ENCODE data around the gene PRH1. TPM values are rescaled to one million over a fixed set of nuclear protein-coding genes. Genes with fewer than 3 reads are reported as not detected.

PRH1 gene
- total RNA-seq, 1 experiment from 2014 or later: 5.9 TPM

- Histone ChIP-seq H2AFZ (ENCODE audit: low read depth, low read length, poor library complexity, severe bottlenecking) (no peak overlapping the region), H3K4me1 (ENCODE audit: control insufficient read depth in 1 of 2, insufficient read depth in 2 of 2, low read length in 2 of 2) (peaks cover 0 to 9% of the 10 kb centered on the region in 2 experiments; a peak in 1 of 4 replicates), H3K27me3 (ENCODE audit: insufficient read depth, low read length) (no peaks in the 10 kb centered on the region), H3K4me2 (ENCODE audit: low read length) (no peak overlapping the region), H3K27ac (ENCODE audit: low read depth, low read length) (no peak overlapping the region), H3K9me2 (ENCODE audit: insufficient read depth) (no peaks in the 10 kb centered on the region; the same call in 1 of the 2 replicates), H3K4me3 (replicated peaks in 1 of 2; ENCODE audit: low read depth in 1 of 2, low read length in 2 of 2) (no peak overlapping the region), H3K36me3 (ENCODE audit: control insufficient read depth in 1 of 2, insufficient read depth in 2 of 2, low read length in 2 of 2) (0 out of 4 replicates have a peak, but pooled peaks cover 0 to 3% of the 10 kb centered on the region in 2 experiments), H3K9ac (ENCODE audit: low read length) (no peak overlapping the region), H4K20me1 (ENCODE audit: insufficient read depth) (no peaks in the 10 kb centered on the region), H3K9me3 (ENCODE audit: control insufficient read depth in 1 of 2, insufficient read depth in 1 of 2, low read depth in 1 of 2, low read length in 2 of 2) (peaks cover 0 to 5% of the 10 kb centered on the region in 2 experiments; a peak in 1 of 4 replicates), H3K79me2 (ENCODE audit: insufficient read depth, low read length) (no peaks in the 10 kb centered on the region)
- TF ChIP-seq EZH2 (IDR thresholded peaks at IDR 0.05) (no peak), POLR2AphosphoS5 (IDR thresholded peaks at IDR 0.05; ENCODE audit: low read depth, low read length) (no peak), CEBPB (IDR thresholded peaks at IDR 0.05; ENCODE audit: low read depth) (no peak), ZBTB33 (IDR thresholded peaks at IDR 0.05; ENCODE audit: extremely low read depth, insufficient replicate concordance, low read length) (no peak), SRF (IDR thresholded peaks at IDR 0.05; ENCODE audit: low read depth) (no peak), YY1 (IDR thresholded peaks at IDR 0.05; ENCODE audit: extremely low read depth, insufficient replicate concordance, low read depth, low read length) (no peak), CBX3 (IDR thresholded peaks at IDR 0.05; ENCODE audit: low read depth) (no peak), SP1 (IDR thresholded peaks at IDR 0.05; ENCODE audit: low read depth) (no peak), EGR1 (IDR thresholded peaks at IDR 0.05; ENCODE audit: low read depth) (no peak), RAD21 (IDR thresholded peaks at IDR 0.05; ENCODE audit: low read depth) (no peak), ELF1 (IDR thresholded peaks at IDR 0.05; ENCODE audit: borderline replicate concordance, low read depth) (no peak), TCF7L2 (IDR thresholded peaks at IDR 0.05; ENCODE audit: borderline replicate concordance, extremely low read depth, insufficient read depth, insufficient read length) (no peak), FOSL1 (IDR thresholded peaks at IDR 0.05; ENCODE audit: low read depth) (no peak), JUND (IDR thresholded peaks at IDR 0.05) (no peak), ZNF274 (IDR thresholded peaks at IDR 0.05; ENCODE audit: low read depth, low read length) (no peak), ZFX (IDR thresholded peaks at IDR 0.05) (no peak), EZH2phosphoT487 (IDR thresholded peaks at IDR 0.05; ENCODE audit: borderline replicate concordance) (no peak)
- TF ChIP-seq, protein P1, sequence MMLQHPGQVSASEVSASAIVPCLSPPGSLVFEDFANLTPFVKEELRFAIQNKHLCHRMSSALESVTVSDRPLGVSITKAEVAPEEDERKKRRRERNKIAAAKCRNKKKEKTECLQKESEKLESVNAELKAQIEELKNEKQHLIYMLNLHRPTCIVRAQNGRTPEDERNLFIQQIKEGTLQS (IDR thresholded peaks at IDR 0.05): no peak
- TF ChIP-seq, protein P2, sequence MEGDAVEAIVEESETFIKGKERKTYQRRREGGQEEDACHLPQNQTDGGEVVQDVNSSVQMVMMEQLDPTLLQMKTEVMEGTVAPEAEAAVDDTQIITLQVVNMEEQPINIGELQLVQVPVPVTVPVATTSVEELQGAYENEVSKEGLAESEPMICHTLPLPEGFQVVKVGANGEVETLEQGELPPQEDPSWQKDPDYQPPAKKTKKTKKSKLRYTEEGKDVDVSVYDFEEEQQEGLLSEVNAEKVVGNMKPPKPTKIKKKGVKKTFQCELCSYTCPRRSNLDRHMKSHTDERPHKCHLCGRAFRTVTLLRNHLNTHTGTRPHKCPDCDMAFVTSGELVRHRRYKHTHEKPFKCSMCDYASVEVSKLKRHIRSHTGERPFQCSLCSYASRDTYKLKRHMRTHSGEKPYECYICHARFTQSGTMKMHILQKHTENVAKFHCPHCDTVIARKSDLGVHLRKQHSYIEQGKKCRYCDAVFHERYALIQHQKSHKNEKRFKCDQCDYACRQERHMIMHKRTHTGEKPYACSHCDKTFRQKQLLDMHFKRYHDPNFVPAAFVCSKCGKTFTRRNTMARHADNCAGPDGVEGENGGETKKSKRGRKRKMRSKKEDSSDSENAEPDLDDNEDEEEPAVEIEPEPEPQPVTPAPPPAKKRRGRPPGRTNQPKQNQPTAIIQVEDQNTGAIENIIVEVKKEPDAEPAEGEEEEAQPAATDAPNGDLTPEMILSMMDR (IDR thresholded peaks at IDR 0.05 in 2 of 3, conservative IDR thresholded peaks at IDR 0.05 in 1 of 3; ENCODE audit: borderline replicate concordance in 1 of 3, insufficient read depth in 1 of 3, low read depth in 2 of 3, low read length in 2 of 3): no peak
- TF ChIP-seq, protein P3, sequence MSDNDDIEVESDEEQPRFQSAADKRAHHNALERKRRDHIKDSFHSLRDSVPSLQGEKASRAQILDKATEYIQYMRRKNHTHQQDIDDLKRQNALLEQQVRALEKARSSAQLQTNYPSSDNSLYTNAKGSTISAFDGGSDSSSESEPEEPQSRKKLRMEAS (IDR thresholded peaks at IDR 0.05): no peak
- ATAC-seq (no peak), DNase-seq (ENCODE audit: low read depth, low spot score) (no peak)
- intact Hi-C loops (cut with micrococcal nuclease): no loop called here
- ChIA-PET POLR2A (no interaction called here), CTCF (no interaction called here), RAD21 (ENCODE audit: low non-redundant PET in 1 of 2, low total read pairs in 2 of 2, uncharacterized antibody in 2 of 2, unreplicated experiment in 2 of 2) (no interaction called here)
- no TSS peak for BruUV-seq (replicated peaks)
These were observed 30.3 kb downstream of the PRH1 start for GRCh38 chr12:10853776-10854175.

Data from HCT116 (cell line).